NCI-H526 treated with DMSO at 0.1 percent for 48 hours (cell line): ENCODE data around the gene RAB39A.
A peak's percentile ranks its signal among the peaks of the same experiment; 100 is the strongest.

Source experiments
- DNase-seq: peaks from one replicate; lab custom pipeline; 2025; lab: John Stamatoyannopoulos, UW

The RAB39A gene

DNA sequence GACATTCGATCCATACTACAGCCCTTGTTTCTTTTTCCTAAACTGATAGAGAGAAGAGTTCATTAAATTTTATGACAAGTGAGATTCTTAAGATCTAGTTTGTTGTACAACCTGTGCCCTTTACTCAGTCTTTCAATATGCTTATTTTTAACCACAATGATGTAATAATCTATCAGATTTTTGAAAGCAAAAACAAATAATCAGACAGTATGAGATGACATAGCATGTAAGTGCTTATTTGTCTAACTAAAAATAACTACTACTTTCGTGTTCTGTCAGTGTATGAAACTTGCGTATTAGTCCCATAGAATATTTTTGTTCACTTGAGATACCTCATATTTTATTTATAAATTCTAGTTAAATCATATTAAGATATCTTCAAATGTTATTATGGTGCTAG lies 33.2 kb downstream of the RAB39A start:
- DNase-seq = no peak

DNA sequence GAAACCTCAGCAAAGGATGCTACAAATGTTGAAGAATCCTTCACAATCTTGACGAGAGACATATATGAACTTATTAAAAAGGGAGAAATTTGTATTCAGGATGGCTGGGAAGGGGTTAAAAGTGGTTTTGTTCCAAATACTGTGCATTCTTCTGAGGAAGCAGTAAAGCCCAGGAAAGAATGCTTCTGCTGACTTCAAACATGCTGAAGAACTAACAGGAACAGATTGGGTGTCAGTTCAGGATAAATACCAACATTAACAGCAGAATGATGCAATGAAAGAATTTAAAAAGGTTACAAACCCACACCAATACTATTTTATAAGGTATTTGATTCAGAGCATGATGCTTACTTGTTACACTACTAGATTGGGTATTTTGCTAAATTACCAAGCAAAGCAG lies 33.9 kb downstream of the RAB39A start:
- DNase-seq = no peak

DNA sequence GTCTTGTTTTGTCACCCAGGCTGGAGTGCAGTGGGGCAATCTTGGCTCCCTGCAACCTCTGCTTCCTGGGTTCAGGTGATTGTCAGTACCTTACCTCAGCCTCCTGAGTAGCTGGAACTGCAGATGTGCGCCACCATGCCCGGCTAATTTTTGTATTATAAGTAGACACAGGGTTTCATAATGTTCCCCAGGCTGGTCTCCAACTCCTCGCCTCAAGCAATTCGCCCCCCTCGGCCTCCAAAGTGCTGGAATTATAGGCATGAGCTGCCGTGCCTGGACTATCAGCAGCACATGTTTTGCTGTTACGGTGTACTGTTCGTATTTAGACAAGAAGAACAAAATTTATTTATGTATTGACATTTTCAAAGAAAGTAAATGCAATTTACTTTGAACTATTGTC lies 34.8 kb downstream of the RAB39A start:
- no peak for DNase-seq

DNA sequence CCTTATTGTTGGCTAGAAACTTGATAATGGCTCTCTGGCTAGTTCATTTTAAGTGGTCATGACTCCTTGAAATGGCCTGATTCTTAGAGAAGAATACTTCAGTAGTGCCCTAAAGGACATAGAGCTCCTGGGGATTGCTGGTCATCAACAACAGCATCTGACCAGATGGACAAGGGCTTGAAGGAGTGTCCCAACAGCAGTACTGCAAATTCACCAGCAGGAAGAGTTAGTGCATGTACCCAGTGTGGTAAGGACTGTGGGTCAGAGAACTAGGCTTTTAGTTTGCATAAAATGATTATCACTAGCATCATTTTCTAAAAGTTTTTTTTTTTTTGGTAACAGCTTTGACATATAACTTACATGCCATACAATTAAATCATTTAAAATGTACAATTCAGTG lies 41.0 kb downstream of the RAB39A start:
- DNase-seq = no peak

- peak; percentile 71 for DNase-seq
These were observed 41.8 kb downstream of the RAB39A start for GRCh38 chr11:107970049-107970448.

DNA sequence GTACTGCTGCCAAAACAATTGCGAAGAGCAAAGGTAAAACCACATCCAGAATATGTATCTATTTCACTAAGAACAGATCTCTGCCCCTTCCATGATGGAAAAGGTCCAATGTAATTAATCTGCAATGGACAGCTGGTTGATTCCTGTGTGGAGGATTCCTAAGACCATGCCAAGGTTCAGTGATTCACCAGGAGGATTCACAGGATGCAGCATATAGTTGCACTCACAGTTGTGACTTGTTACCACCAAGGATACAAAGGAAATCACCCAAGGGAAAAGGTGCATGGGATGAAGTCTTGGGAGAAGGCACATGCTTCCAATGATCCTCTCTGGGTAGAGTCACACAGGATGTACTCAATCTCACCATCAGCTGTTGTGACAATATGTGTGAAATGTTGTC lies 45.4 kb downstream of the RAB39A start:
- DNase-seq = no peak

DNA sequence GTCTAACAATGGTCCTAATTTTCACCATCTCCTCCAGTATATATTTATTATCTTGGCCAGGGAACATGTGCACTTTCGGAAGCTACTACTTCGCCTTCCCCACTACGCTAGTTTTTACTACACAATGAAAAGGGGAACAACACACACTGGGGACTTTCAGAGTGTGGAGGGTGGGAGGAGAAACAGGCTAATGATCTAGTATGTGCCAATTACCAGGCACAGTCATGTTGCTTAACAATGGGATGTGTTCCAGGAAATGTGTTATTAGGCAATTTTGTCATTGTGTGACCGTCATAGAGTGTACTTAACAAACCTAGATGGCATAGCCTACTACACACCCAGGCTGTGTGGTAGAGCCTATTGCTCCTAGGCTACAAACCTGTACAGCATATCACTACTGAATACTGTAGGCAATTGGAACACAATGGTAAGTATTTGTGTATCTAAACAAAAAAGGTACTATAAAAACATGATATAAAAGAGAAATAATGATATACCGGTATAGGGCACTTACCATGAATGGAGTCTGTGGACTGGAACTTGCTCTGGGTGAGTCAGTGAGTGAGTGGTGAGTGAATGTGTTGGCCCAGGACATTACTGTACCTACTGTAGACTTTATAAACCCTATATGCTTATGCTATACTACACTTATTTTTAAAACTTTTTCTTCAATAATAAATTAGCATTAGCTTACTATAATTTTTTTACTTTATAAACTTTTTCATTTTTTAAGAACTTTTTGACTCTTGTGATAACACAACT lies 60.3 kb downstream of the RAB39A start:
- DNase-seq = no peak

DNA sequence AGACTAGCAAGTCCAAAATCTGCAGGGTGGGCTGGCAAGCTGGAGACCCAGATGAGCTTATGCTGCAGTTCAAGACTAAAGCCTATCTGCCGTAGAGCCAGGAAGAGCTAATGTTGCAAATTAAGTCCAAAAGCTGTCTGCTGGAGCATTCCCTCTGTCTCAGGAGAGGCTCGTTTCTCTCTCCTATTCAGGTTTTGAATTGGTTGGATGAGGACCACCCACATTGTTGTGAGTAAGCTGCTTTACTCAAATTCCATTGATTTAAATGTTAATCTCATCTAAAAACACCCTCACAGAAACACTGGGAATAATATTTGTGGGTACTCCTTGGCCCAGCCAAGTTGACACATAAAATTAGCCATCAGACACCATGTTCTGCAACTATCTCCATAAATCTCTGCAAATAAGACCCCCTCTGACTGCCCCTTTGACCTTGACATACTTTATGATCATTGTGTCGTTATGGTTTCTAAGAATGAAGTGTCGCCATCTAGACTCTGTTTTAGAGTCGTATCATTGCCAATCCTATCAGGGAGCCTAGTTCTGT lies 63.7 kb downstream of the RAB39A start:
- DNase-seq = no peak

DNA sequence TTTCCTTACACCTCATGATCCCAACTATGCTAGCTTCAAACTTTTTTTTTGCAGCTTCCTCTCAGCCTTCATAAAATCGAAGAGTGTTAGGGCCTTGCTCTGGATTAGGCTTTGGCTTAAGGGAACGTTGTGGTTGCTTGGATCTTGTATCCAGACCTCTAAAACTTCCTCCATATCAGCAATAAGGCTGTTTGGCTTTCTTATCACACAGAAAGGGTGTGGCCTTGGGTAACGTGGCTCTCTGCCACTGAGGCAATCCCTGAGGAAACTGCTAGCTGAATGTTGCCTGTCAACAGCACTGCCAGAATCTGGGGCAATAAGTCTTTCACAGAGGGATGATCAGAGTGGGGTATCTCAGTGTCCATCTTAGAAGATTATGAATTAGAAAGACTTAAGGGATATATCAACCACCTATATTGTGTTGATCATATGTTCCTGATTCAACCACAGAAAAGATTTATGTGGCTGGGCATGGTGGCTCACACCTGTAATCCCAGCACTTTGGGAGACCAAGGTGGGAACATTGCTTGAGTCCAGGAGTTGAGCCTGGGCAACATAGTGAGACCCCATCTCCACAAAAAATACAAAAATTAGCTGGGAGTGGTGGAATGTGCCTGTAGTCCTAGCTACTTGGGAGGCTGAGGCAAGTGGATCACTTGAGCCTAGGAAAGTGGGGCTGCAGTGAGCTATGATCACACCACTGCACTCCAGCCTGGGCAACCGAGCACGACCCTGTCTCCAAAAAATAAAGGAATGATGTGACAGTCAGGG lies 67.9 kb downstream of the RAB39A start:
- DNase-seq = no peak

DNA sequence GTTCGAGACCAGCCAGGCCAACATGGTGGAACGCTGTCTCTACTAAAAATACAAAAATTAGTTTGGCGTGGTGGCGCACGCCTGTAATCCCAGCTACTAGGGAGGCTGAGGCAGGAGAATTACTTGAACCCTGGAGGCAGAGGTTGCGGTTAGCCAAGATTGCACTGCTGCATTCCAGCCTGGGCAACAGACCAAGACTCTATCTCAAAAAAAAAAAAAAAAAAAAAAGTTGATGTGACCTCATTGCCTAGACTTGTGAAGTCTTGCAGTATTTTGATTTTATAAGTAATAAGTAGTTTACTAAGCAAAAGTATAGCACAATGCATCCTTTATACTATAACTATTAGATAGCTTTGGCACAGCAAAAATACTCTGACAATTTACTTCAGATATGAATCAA lies 70.5 kb downstream of the RAB39A start:
- DNase-seq = no peak

GRCh38 chr11:107999759-108000455 lies 71.7 kb downstream of the RAB39A start:
- DNase-seq = peak; percentile 50

DNA sequence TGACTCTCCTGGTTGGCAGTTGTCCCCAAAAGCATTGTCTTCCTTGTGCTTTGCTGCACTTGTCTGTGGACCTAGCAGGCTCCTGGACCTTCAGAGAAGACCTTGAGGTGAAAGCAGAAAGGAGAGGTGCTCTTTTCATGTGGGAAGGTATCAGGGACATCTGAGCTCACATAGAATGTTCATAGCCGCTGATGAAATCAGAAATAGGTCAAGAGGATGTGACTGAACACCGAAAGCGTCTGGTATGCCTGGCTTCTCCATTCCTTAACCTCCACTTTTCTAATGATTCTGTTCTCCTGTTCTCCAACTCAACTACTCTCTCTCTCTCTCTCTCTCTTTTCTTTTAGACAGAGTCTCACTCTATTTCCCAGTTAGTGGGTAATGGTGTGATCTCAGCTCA lies 74.2 kb downstream of the RAB39A start:
- DNase-seq = no peak

DNA sequence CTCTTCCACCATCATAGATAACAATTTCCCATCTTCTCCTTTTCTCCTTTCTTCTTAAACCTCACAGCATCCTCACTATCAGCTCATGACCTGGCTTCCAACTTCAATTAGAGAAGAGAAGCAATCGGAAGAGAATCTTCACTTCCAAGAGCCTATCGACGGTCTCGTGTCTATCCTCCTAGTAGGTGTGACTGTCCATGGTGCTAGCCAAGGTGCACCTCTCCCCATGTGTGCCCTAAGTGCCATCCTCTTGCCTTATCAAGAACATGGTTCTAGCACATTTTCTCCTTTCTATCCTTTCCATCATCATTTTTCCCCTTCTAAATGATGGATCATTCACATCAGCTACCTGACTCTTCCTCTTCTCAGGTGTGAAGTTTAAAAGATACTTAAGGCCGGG lies 75.4 kb downstream of the RAB39A start:
- no peak for DNase-seq

GRCh38 chr11:108007819-108008218 lies 79.6 kb downstream of the RAB39A start:
- no peak for DNase-seq

DNA sequence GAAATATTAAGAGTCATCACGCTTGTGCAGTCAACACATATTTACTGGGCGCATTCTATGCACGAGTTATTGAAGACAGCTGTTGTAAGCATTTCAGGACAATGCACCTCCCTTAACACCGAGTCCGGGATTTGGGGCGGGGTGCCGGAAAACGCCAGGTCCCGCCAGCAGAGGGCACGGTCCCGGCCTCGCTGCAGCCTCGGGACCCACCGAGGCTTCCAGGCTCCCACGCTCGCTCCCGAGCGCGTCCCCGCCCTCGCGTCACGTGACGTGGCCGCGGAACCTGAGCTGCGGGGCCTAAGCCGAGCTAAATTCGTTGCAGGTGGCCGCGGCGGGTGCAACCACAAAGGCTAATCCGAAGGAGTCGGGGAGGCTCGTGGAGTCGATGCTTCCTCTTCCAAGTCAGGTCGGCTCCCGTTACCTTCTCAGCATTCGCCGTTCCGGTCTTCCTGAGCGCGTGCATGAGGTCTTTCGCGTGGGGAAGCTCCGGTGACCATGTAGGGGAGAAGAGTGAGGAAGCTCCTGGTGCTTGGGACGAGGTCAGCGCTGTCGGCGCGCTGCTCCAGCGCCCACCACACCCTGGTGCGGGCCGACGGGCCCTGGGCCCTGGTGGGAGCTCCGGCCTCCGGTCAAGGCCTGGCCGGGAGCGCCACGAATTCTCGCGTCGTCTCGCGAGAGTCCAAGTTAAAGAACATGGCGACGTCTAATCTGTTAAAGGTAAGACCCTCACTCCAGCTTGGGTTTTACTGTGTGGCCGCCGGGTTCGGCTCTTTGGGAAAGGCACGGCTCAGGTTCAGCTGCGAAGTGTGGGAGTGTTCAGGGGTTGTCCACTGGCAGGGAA lies 80.6 kb downstream of the RAB39A start, which contains the start of gene CUL5:
CUL5 (plus strand) TSS at position 243 of the 841 bp plus-strand sequence; CDS start at position 694, 451 bp downstream.
- DNase-seq = peak; percentile 95

- peak; percentile 61 for DNase-seq
These were observed 81.5 kb downstream of the RAB39A start for GRCh38 chr11:108009497-108010370.

DNA sequence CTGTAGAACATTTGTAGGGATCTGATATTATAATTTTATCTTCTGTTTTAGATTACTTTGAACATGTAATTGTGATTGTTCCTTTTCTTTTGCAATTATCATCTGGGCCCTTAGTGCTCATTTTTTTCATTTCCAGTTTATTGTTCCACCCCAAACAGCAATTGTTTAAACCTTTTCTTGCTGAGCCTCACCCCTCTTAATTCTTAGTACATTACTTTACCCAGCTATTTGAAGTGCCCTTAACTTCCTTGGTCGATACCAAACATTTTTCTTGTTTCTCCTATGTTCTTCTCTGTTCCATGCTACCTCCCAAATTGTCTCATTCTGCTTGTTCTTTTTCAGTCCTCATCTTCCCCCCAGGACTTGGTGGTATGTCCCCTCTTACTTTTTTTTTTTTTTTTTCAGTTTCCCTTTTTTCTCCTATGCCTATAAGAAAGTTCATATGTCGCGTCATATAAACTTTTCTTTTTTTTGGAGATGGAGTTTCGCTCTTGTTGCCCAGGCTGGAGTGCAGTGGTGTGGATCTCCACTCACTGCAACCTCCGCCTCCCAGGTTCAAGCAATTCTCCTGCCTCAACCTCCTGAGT lies 84.0 kb downstream of the RAB39A start:
- no peak for DNase-seq
